GM19372 (cell line): ENCODE data around the gene NANOS3.

ENCODE experiments used
- ATAC-seq: cut with Tn5 transposase; IDR thresholded peaks from one replicate; pipeline ENCODE4 v1.9.1; 2021; ENCODE audit warnings: mild to moderate bottlenecking, low read depth, moderate library complexity; ENCODE audit not compliant: unreplicated experiment

The NANOS3 gene

DNA sequence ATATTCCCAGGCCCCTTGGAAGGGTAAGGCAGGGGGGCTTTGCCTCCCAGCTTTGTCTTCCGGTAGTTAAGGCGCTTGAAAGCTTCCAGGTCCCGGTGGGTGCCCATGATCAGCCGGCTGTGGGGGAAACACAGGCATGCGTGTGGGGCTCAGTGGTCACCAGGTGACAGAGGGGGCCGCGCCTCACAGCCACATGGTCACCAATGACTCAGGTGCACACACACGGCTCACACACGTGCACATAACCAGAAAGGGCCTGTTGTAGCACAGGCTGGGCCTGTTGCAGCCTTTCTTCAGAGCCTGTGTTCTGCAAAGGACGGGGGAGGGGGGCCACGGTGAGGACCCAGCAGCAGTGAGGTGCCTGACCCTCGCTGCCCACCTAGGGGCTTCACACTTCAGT is 5.9 kb downstream of the NANOS3 start:
- ATAC-seq: no peak

DNA sequence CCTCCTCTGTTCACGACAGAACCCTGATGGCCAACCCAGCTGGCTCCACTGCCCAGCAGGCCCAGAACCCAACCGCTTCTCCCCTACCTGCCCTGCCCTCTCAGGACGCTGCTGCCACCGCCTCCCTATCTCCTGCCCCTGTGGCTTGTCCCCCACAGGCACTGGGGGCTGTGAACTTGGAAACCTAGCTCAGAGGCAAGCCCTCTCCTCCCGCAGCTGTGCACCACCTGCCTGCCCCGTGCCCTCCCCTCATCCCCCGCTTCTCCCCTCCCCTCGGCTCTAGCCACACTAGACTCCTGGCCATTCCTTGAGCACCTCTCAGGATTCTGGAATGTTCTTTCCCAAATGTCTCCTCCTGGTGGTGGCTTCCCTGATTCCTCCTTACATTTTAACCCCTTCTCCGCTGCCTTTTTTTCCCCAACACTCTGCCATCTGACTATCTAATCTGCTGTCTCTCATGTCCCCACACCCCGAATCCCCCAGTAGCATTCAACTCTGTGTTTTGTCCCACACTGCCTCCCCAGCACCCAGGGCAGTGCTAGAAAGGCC is 6.7 kb downstream of the NANOS3 start:
- ATAC-seq: no peak

DNA sequence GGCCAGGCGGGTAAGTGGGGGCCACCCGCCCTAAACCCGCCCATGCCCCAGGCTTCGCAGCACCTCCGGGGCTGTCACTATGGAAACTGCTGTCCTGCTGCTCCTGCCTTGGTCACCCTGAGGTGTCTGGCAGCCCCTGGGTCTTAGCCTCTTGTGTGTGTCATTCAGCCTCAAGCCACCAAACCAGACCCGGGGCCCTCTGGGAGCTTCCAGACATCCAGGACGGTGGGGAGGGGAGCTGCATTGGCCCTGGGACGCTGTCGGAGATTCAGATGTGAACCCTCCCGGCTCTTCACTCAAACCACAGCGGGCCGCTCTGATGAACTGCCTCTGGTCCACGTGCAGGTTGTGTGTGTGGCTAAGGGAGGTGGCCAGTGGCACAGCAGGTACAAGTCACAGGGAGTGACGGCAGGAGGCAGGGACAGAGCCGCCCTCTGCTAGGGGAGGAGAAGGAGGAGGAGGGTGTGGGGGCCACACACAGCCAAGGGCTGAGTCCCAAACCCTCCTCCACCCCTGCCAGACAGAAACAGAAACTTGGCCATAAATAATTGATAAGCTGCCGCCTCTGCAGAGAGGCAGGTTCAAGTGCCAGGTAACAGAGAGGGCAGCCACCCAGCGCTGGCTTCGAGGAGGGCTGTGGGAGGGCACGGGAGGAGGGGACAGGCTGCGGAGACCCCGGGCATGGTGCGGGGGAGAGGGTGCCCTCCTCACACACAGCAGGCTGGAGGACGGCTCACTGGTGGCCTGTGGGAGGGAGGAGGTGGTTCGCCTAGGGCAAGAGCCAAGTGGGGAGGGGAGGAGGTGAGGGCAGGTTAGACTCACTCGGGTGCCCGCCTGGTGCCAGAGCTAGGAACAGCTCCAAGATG is 8.0 kb downstream of the NANOS3 start:
- no peak for ATAC-seq

DNA sequence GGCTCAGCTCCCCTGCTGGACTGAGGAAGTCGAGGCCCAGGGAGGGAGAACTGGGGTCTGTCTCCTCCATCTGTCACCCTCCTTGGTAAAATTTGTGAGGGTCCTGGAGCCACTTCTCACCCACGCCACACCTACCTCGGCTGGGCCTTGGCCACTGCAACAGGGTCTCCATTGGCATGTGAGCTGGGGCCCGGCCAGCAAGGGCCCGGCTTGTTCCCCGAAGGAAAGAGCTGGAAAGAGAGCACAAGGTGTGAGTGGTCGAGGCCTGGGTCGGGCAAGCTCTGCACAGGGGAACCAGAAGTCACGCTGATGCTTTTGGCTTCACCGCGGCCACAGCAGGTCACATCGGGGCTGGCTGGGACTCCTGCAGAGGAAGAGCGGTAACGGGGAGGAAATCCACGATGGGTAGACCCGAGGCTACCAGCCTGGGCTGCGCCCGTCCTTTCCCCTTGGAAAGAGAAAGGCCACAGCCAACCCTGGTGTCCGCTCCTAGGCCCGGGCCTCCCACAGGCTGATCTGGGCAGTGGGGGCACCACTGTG is 9.0 kb downstream of the NANOS3 start:
- no peak for ATAC-seq

DNA sequence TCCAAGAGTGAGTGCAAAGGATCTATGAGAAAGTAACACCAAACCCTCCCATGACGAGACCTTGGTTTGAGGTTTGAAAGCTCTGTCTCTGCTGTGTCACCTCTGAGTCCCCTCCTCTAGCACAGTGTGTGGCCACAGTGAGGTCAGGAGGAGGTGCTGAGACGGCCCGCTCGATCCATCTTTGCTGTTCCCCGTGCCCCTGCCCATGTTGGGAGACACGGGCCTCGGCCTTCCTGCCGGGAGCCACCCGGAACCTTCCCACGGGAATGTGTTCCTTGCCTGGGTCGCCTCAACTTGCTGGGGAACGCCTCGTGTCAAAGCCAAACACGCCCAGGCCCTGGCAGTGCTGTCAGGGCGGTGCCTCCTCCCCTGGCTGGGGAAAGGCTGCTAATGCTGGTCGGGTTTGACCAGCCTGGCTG is 10.1 kb downstream of the NANOS3 start:
- no peak for ATAC-seq

DNA sequence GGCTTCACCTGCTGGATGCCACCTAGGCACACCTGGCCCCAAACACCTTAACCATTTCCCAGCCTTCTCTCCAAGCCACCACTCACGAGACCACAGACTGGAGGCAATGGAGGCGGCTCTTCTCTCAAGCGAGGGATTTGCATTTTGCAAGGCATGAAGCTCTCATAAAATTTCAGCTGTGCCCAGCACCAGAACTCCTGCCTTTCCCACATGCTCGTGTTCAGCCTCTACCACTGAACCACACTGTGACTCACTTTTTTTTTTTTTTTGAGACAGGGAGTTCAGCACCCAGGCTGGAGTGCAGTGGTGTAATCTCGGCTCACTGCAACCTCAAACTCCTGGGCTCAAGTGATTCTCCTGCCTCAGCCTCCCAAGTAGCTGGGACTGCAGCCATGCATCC is 10.6 kb downstream of the NANOS3 start:
- no peak for ATAC-seq

DNA sequence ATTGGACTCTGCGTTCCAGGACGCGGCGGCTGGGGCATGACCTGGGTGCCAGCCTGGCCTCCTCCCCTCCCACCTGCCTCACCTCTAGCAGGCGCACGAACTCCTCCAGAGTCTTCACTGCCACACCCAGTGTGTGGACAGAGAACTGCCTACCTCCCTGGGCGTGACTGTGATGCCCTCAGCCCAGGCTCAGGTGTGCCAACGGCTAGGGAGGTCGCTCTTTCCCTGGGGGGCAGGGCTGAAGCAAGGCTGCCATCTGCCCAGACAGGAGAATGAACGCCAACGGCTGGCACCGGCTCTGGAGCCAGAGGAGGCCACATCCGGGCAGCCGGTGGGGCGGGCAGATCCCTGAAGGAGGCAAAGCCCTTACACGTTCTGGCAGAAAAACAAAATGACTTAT is 11.3 kb downstream of the NANOS3 start:
- ATAC-seq: no peak

DNA sequence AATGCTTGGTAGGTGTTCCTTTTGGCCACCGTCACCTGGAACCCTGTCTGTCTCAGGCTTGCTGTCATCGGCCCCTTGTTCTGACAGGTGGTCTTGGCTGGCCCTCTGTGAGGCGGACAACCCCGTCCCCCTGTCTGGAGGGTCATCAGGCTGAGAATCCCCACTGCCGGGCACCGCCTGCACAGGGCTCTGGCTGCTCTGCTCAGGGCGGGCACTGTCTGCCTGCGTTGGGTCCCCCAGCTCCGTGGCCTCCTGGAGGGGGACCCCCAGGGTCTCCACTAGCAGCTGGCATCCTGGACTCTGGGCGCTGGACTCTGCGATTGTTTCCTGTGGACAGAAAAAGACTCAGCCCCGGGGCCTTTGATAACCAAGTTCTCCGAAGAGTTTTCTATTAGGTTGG is 13.2 kb downstream of the NANOS3 start:
- ATAC-seq: no peak

DNA sequence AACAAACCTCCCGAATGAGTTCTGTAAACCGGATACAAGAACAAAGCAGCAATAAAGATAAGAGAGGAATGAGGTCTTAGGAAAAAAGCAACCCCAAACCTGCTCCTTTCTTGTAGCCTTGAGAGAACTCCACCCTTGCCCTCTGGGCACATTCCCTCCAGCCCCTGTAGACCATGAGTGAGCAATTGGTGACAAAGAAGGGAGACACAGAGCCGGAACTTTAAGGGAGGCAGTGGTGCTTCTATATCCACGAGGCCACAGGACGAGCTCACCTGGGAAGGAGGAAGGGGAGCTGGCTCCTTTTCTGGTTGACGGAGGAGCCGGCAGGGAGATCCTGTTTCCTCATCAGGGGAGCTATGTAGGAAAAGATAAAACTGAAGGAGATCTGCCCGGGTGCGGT is 15.9 kb downstream of the NANOS3 start:
- ATAC-seq: no peak

DNA sequence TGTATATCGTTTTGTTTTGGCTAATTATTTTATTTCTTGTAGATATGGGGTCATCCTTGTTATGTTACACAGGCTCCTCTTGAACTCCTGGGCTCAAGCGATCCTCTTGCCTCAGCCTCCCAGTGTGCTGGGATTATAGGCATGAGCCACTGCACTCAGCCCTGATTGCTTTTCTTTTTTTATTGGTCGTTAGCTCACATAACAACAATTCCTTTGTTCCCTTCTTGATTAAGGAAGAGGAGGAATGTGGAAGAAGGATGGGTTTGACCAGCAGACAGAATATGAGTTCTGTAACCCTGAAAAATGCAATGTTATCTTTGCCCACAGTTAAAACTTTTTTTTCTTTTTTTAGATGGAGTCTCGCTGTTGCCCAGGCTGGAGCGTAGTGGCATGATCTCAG is 17.6 kb downstream of the NANOS3 start:
- no peak for ATAC-seq

DNA sequence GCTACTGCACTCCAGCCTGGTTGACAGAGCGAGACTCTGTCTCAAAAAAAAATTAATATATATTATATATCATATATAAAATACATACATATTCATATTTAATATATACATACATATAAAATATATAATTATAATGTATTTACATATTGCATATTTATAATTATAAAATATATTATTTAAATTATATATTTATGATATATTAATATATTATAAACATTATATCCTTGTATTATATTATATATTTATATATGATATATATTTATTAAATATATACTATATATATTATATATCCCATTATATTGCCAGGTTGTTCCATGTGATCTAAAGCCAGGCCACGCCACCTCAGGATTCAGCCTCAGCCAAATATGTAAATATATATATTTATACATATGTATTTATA is 19.3 kb downstream of the NANOS3 start:
- no peak for ATAC-seq

DNA sequence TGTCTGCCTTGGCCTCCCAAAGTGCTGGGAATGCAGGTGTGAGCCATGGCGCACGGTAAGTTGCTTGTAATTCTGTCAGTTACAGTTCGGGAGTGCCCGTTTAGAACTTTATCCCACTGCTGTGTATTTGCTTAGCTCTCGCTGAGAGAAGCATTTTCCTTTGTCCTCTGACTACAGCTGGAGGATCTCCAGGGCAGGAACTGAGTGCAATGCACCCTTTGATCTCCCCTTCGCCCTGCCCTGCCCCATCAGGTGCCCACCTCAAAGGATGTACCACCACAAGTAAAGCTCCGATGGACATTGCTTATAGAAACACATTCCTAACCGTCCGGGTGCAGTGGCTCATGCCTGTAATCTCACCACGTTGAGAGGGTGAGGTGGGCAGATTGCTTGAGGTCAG is 22.5 kb downstream of the NANOS3 start:
- no peak for ATAC-seq

DNA sequence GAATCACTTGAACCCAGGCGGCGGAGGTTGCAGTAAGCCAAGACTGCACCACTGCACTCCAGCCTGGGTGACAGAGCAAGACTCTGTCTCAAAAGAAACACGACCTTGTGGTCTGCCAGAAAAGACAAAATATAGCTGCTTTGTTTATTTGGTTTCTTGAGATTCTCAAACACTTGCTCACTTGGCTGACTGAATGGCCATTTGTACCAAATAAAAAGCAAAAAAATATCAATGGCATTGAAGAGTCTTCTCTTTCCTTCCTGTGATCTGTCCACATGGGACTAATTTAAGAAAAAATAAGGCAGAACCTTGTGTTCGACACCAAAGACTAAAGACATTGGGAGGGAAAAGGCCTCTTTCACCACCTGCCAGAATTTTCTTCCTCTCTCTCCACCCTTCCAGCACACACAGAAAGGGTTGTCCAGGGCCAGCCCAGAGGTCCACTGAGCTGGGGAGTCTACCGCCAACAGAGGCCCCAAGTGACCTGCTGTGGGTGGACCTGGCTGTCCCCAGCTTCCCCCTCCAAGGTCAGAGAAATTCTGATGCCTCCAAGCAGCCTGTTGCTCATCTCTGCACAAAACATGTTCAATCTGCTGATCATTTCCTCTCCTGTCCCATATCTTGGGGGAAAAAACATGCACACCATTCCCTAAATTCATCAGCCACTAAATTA is 23.1 kb downstream of the NANOS3 start:
- ATAC-seq: no peak

DNA sequence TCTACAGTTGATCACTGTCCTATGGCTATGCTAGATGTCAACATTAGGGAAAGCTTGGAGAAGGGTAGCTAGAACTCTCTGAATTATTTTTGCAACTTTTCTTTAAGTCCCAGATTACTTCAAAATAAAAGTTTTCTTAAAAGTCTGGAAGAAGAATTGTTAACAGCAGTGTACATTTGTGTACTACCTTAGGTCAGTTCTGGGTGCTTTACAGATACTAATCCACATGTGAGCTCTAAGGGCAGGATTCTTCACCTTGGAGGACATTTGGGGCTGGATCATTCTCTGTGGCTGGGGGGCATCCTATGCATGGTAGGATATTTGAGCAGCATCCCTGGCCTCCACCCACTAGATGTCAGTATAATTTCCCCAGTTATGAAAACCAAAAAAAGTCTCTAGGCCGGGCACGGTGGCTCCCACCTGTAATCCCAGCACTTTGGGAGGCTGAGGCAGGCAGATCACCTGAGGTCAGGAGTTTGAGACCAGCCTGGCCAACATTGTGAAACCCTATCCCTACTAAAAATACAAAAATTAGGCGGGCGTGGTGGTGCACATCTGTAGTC is 26.1 kb downstream of the NANOS3 start:
- ATAC-seq: no peak

DNA sequence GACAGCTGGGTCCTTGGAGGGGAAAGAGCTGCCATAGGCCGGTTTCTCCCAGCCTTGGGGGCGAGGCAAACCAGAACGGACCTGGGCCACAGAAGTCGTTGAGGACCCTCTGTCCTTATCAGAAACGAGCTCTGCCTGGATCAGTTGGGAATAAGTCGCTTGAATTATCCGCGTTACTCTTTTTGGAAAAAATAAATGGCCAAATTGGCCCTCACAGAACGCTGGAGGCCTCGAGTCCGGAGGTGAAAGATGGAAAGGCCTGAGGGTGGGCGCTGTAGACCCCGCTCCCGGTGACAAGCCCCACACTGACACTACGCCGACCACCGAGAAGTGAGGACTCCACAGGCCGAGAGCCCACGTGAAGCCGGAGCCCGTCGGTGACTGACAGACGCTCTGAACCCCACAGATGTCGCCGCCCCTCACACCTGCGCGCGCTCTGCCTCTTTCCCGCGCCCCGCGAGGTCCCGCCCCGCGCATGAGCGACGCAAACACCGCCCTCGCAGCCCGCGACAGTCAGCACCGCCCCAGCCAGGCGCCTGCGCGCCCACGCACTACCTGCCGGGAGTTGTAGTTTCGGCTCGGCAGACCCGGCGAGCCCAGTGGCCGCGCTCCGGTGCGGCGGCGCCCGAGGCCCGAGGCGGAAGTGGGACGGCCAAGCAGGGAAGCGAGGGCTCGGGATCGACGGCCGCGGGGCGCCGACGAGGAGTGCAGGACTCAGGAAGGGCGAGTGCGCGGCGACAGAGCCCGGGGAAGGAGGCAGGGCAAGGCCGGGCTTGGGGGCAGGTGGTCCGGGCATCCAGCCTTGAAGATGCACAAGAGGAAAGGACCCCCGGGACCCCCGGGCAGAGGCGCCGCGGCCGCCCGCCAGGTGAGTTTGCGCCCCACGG is 28.9 kb downstream of the NANOS3 start, which contains the start of the genes BRME1 and CC2D1A:
Gene BRME1, minus strand, starts transcription at position 484 of the 887 bp plus-strand sequence. CDS start 1,225 bp downstream, outside the sequence.
Gene CC2D1A, plus strand, starts transcription at position 568 of the 887 bp plus-strand sequence. Its CDS starts 241 bp downstream, at position 809.
- peak; percentile 93 for ATAC-seq

DNA sequence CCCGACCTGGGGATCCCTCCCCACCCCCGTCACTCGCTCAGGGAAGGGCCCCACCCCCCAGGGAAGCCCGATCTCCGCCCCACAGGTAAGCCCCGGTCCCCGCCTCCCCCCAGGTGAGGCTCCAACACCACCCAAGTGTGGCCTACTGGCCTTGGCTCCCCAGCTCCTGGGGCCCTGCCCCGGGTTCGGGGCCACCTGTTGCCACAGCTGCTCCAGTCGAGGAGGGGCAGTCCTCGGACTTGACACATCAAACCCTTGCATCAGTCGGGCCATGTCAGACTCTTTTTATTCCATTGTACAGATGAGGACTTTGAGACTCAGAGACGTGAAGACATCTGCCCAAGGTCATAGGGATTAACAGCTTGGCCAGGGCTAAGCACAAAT is 29.6 kb downstream of the NANOS3 start:
- no peak for ATAC-seq

DNA sequence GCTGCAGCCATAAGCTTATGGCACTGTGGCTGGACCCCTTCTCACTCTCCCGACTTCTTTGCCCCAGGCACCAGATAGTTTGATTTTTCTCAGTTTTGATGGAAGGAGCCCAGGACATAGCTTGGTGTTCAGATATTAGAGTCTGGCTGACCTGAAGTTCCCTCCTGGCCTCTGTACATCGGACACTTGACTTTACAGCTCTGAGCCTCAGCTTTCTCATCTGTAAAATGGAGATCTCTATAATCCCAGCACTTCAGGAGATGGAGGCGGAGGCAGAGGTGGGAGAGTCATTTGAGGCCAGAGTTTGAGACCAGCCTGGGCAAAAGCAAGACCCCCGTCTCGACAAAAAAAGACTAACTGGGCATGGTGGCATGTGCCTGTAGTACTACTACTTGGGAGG is 30.0 kb downstream of the NANOS3 start:
- ATAC-seq: no peak

DNA sequence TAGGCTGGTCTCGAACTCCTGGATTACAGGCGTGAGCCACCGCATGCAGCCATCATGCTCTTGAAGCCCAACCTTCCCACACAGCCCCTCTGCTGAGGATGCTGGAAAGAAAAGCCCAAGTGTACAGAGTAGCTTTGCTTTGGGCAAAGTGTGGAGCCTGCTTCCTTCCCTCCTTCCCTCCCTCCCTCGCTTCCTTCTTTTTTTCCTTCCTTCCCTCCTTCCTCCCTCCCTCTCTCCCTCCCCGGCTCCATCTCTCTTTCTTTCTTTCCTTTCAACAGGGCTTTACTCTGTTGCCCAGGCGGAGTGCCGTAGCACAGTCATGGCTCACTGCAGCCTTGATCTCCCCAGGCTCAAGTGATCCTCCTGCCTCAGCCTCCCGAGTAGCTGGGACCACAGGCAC is 31.7 kb downstream of the NANOS3 start:
- ATAC-seq: no peak

DNA sequence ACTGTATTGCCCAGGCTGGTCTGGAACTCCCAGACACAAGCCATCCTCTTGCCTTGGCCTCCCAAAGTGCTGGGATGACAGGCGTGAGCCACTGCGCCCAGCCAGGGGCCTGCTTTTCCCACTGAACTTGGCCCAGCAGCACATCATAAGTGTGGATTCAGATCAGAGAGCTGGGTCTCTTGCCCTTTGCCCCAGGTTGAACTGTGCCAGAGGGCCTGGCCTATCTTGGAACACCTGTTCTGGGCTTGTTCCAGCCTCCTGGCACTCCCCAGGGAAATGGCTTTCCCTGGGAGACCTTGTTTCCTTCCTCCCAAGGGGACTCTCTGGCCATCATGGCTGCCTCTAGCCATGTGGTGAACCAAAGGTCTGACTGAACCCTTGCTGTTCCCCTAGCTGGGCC is 32.5 kb downstream of the NANOS3 start:
- no peak for ATAC-seq

DNA sequence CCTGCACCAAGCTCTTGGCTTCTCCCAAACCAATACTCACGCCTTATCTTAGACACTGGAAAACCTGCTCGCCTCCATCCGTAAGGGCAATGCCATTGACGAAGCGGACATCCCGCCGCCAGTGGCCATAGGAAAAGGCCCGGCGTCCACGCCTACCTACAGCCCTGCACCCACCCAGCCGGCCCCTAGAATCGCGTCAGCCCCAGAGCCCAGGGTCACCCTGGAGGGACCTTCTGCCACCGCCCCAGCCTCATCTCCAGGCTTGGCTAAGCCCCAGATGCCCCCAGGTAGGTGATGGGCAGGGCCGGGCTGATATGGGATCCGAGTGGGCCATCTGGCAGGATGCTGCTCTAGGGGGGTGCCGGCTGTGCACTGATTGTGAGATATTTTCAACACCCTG is 36.4 kb downstream of the NANOS3 start:
- no peak for ATAC-seq
